Right lobe of liver (tissue), 6 donors: ENCODE results near the gene CLCN7. TPM values are rescaled to one million over a fixed set of nuclear protein-coding genes. Genes with fewer than 3 reads are reported as not detected.

ENCODE experiments used
- ATAC-seq, 4 donors: fragments of 200-7000 bp; cut with Tn5 transposase; one replicate each; pipeline ENCODE4 v1.9.1; 2020; ENCODE audit warnings: mild to moderate bottlenecking in 4 of 4, moderate library complexity in 4 of 4
- DNase-seq, 3 donors: peaks; one replicate each; pipeline ENCODE4 v3.0.0-alpha.2; 2020
- H3K27ac ChIP-seq, 3 donors: fragments of 200-600 bp; one replicate each; pipeline ENCODE4 v1.8.0; 2022
- H3K27me3 ChIP-seq, 2 donors: fragments of 200-600 bp; one replicate each; pipeline ENCODE4 v1.8.0; 2022
- H3K36me3 ChIP-seq, 4 donors: fragments of 200-600 bp; sonication (generic) in 1 of 4; one replicate each; pipeline versions ENCODE4 v1.5.1 to v1.8.0; 2017 to 2022; ENCODE audit warnings: control low read depth in 1 of 4
- H3K4me1 ChIP-seq, 4 donors: fragments of 200-600 bp; sonication (generic) in 1 of 4; one replicate each; pipeline versions ENCODE4 v1.5.1 to v1.8.0; 2017 to 2022; ENCODE audit warnings: control low read depth in 1 of 4
- H3K4me3 ChIP-seq, 3 donors: fragments of 200-600 bp; one replicate each; pipeline ENCODE4 v1.8.0; 2022
- H3K9me3 ChIP-seq, 4 donors: fragments of 200-600 bp; sonication (generic) in 1 of 4; one replicate each; pipeline versions ENCODE4 v1.5.1 to v1.8.0; 2017 to 2022; ENCODE audit warnings: control low read depth in 1 of 4
- POLR2A ChIP-seq: fragments of 450-650 bp; IDR thresholded peaks from one replicate; pipeline ENCODE4 v1.6.1; 2017; ENCODE audit warnings: antibody characterized with exemption, mild to moderate bottlenecking
- WGBS: methylation state at CpG from one replicate; pipeline ENCODE4 v1.1.6; 2018; ENCODE audit warnings: low coverage, low lambda C conversion rate; ENCODE audit not compliant: insufficient coverage; ENCODE audit errors: missing lambda C conversion rate; 5-methylcytosine and 5-hydroxymethylcytosine counted together
- intact Hi-C, 2 donors: fragments of 100-400 bp; cut with DNase I; formaldehyde crosslinking; loops; one replicate each; pipeline versions ENCODE4 v1.11.2 to v1.14.1; 2022
- total RNA-seq, 6 experiments: library from RNA; depleted of rRNA in 2 of 6; stranded (reverse); fragments of >200 nt in 2 of 6; fragmentation: NEBNext Ultra II Directional in 3 of 6; extraction: Animal tissue kit (Norgen Biotek cat#: 25700) in 3 of 6; gene quantifications; one replicate each; pipeline versions ENCODE4 v1.1.0 to v1.2.4, GENCODE V29; 2016 to 2023
- TF ChIP-seq, protein P1 (sequence below), 4 donors: fragments of 200-600 bp in 3 of 4; fragments of 450-650 bp in 1 of 4; IDR thresholded peaks; one replicate each; pipeline versions ENCODE4 v1.5.1 to v1.8.0; 2016 to 2022; ENCODE audit warnings: antibody characterized with exemption in 4 of 4, mild to moderate bottlenecking in 2 of 4
- donor health status: DM: no; HTN: yes; CAD: no.
- donor health status: DM: no; HTN: no; CAD: no.
- donor health status: DM: no; HTN: no; CAD: no.
- donor health status: DM: no; HTN: yes; CAD: no.
- donor health status: DM: no; HTN: yes; CAD: no.

The CLCN7 gene
- total RNA-seq, 6 experiments from 2014 or later = 36.0 to 50.8 (median 40.8) TPM

DNA sequence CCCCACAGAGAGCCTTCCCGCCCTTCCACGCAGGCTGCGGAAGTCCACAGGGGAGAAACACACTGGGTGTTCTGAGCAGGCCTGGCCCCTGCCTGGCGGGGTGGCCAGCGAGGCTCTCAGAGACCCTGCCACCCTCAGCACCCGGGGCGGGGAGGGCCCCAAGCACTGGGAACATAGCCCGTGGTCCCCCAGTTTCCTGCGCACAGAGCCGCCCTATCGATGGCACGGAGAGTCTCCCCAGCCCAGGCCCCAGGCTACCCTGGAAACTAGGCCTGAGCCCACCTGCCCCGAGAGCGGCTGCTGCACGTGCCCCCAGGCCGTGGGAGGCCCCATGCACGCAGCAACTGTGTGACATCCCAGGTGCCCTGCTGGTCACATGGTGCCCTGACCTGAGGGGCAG is 20.3 kb downstream of the CLCN7 start:
- no peaks in the 10 kb centered on the region for H3K9me3 ChIP-seq
- H3K27ac ChIP-seq = no peak overlapping the region
- WGBS = no CpG with 5 or more reads among the region's 17 CpGs
- H3K4me1 ChIP-seq = no peaks in the 10 kb centered on the region
- no peak overlapping the region for H3K4me3 ChIP-seq
- H3K27me3 ChIP-seq = no peaks in the 10 kb centered on the region
- DNase-seq (no peak), ATAC-seq (no peak)
- peaks cover 0 to 47% (median 5%) of the 10 kb centered on the region in 4 donors for H3K36me3 ChIP-seq
- no peak for TF ChIP-seq POLR2A
- TF ChIP-seq, protein P1, sequence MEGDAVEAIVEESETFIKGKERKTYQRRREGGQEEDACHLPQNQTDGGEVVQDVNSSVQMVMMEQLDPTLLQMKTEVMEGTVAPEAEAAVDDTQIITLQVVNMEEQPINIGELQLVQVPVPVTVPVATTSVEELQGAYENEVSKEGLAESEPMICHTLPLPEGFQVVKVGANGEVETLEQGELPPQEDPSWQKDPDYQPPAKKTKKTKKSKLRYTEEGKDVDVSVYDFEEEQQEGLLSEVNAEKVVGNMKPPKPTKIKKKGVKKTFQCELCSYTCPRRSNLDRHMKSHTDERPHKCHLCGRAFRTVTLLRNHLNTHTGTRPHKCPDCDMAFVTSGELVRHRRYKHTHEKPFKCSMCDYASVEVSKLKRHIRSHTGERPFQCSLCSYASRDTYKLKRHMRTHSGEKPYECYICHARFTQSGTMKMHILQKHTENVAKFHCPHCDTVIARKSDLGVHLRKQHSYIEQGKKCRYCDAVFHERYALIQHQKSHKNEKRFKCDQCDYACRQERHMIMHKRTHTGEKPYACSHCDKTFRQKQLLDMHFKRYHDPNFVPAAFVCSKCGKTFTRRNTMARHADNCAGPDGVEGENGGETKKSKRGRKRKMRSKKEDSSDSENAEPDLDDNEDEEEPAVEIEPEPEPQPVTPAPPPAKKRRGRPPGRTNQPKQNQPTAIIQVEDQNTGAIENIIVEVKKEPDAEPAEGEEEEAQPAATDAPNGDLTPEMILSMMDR (IDR thresholded peaks at IDR 0.05) = no peak
- intact Hi-C loops = no loop called here

DNA sequence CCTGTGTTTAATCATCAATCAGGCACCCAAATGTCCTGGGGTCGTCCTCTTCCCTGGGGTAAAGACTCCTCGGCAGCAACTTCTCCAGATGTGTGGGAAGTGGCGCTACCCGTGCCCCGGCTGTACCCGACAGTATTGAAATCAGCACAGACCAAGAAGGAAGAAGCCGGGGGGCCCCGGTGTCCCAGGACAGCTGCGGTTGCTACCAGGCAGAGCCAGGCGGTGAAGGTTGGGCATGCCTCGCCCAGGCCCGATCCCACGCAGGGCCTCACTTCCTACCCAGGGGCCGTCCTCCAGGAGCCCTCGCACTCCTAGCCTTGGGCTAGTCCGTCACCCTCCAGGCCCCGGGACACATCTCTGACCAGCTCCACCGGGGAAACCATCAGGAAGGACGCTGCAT is 21.5 kb downstream of the CLCN7 start:
- intact Hi-C loops = no loop called here
- no peak for TF ChIP-seq POLR2A
- TF ChIP-seq, protein P1 (IDR thresholded peaks at IDR 0.05) = no peak

DNA sequence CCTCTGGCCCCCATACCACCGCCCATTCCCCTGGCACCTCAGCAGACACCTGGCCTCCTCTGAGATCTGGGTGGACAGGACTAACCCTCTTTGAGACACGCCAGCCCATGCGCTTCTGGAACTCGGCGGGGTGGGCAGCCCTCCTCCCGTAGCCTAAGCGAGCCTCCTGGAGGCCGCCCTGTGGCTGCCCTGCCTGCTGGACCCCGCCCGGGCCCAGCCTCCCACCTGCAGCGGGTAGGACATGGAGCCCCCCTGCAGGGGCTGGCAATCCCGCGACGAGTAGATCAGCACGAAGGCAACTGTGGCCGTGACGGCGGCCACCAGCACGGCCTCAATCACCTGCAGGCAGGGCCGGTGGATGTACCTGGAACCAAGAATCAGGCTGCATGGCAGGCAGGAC is 22.3 kb downstream of the CLCN7 start:
- 100% methylated on average over 3 of the region's 20 CpGs for WGBS
- Histone ChIP-seq H3K9me3 (no peaks in the 10 kb centered on the region), H3K36me3 (peaks cover 0 to 51% (median 5%) of the 10 kb centered on the region in 4 donors), H3K27me3 (no peaks in the 10 kb centered on the region), H3K4me1 (no peaks in the 10 kb centered on the region), H3K4me3 (no peak overlapping the region), H3K27ac (no peak overlapping the region)
- intact Hi-C loops = no loop called here
- TF ChIP-seq POLR2A = no peak
- TF ChIP-seq, protein P1 (IDR thresholded peaks at IDR 0.05) = no peak
- no peak for DNase-seq
- ATAC-seq = no peak

More for the DNA sequence above, 21.5 kb downstream of the CLCN7 start:
- Histone ChIP-seq H3K4me1 (no peaks in the 10 kb centered on the region), H3K27me3 (no peaks in the 10 kb centered on the region), H3K27ac (no peak overlapping the region), H3K4me3 (no peak overlapping the region), H3K9me3 (no peaks in the 10 kb centered on the region), H3K36me3 (peaks cover 0 to 43% (median 5%) of the 10 kb centered on the region in 4 donors)
- WGBS = no CpG with 5 or more reads among the region's 19 CpGs
- ATAC-seq (no peak), DNase-seq (no peak)

DNA sequence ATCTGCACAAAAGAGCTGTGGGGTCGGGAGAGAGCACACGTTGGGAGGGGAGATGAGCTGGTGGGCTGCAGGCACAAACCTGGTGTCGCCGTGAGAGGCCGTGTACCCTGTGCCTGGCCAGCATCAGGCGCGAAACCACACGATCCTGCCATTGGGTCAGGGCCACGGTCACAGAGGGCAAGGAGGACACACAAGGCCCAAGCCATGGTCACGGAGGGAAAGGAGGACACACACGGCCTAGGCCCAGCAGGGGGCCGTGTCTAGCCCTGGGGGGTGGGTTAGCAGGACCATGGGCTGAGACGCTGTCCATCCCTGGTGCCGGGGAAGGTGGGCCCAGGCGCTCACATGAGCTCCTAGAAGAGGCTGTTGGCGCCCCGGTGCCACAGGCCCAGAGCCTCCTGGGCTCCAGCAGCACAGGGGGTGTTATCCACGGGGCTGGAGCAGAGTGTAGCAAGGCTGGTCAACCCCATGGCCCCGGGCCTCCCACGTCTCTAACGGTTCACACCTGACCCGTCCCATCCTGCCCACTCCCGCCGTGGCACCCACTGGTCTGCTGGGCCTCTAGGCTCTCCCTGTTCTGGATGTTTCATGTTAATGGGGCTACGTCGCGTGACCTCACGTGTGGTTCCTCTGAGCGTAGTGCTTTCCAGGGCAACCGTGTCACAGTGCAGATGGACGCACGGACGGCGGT is 23.0 kb downstream of the CLCN7 start:
- H3K4me1 ChIP-seq = no peaks in the 10 kb centered on the region
- no peak for TF ChIP-seq POLR2A
- TF ChIP-seq, protein P1 (IDR thresholded peaks at IDR 0.05) = no peak
- no peak for DNase-seq
- intact Hi-C loops = no loop called here
- H3K27ac ChIP-seq = no peak overlapping the region
- no peaks in the 10 kb centered on the region for H3K27me3 ChIP-seq
- 90% methylated on average over 9 of the region's 34 CpGs for WGBS
- H3K36me3 ChIP-seq = peaks cover 0 to 51% (median 5%) of the 10 kb centered on the region in 4 donors
- H3K4me3 ChIP-seq = no peak overlapping the region
- peak in 1 of 4 donors; percentile 7 for ATAC-seq
- H3K9me3 ChIP-seq = no peaks in the 10 kb centered on the region
